Mammary epithelial cell (primary cell): ENCODE measurements around the gene SLC7A9.

Source experiments
- CTCF ChIP-seq, 2 donors: IDR thresholded peaks in 1 of 2; conservative IDR thresholded peaks in 1 of 2; 2 replicates each; pipeline ENCODE4 v1.5.1; 2011 to 2012; ENCODE audit warnings: inconsistent platforms in 2 of 2, low read length in 2 of 2, mild to moderate bottlenecking in 2 of 2, control low read depth in 1 of 2, low read depth in 1 of 2; ENCODE audit not compliant: insufficient read depth in 1 of 2; ENCODE audit errors: extremely low read depth in 1 of 2
- EZH2 ChIP-seq: IDR thresholded peaks from 2 replicates; pipeline ENCODE4 v1.6.1; 2012; ENCODE audit warnings: low read length, inconsistent platforms, borderline replicate concordance

GRCh38 chr19:32895384-32895783 is 25.8 kb upstream of the SLC7A9 start:
- TF ChIP-seq CTCF (conservative IDR thresholded peaks at IDR 0.05 in 1 of 2, IDR thresholded peaks at IDR 0.05 in 1 of 2; ENCODE audit: extremely low read depth in 1 of 2, insufficient read depth in 1 of 2, low read depth in 1 of 2, low read length in 2 of 2) (no peak), EZH2 (no peak)
